ENCODE results near the gene NTM.
A peak's percentile ranks its signal among the peaks of the same experiment; 100 is the strongest.

The NTM gene

GRCh38 chr11:131764126-131764525 is 393.7 kb downstream of the NTM start:
- no peak overlapping the region for H3K4me3 ChIP-seq (ENCODE audit: low read length)
- no peak for TF ChIP-seq CTCF (conservative IDR thresholded peaks at IDR 0.05; ENCODE audit: low read depth, low read length)
- DNase-seq (ENCODE audit: low read depth): no peak

- no peak for TF ChIP-seq CTCF (conservative IDR thresholded peaks at IDR 0.05; ENCODE audit: low read depth, low read length)
- DNase-seq (ENCODE audit: low read depth): no peak
- H3K4me3 ChIP-seq (ENCODE audit: low read length): no peak overlapping the region
Measured at GRCh38 chr11:131764649-131765048, 394.2 kb downstream of the NTM start.

GRCh38 chr11:131766637-131767036 is 396.2 kb downstream of the NTM start:
- TF ChIP-seq CTCF (conservative IDR thresholded peaks at IDR 0.05; ENCODE audit: low read depth, low read length): no peak
- peak; percentile 69 for DNase-seq (ENCODE audit: low read depth)
- H3K4me3 ChIP-seq (ENCODE audit: low read length): no peak overlapping the region

- no peak for TF ChIP-seq CTCF (conservative IDR thresholded peaks at IDR 0.05; ENCODE audit: low read depth, low read length)
- no peak overlapping the region for H3K4me3 ChIP-seq (ENCODE audit: low read length)
- no peak for DNase-seq (ENCODE audit: low read depth)
Measured at GRCh38 chr11:131767421-131767820, 397.0 kb downstream of the NTM start.

GRCh38 chr11:131770801-131771200 is 400.4 kb downstream of the NTM start:
- no peak for TF ChIP-seq CTCF (conservative IDR thresholded peaks at IDR 0.05; ENCODE audit: low read depth, low read length)
- H3K4me3 ChIP-seq (ENCODE audit: low read length): no peak overlapping the region
- no peak for DNase-seq (ENCODE audit: low read depth)

GRCh38 chr11:131771471-131771870 is 401.1 kb downstream of the NTM start:
- DNase-seq (ENCODE audit: low read depth): no peak
- no peak overlapping the region for H3K4me3 ChIP-seq (ENCODE audit: low read length)
- no peak for TF ChIP-seq CTCF (conservative IDR thresholded peaks at IDR 0.05; ENCODE audit: low read depth, low read length)

GRCh38 chr11:131773626-131774025 is 403.2 kb downstream of the NTM start:
- H3K4me3 ChIP-seq (ENCODE audit: low read length): no peak overlapping the region
- DNase-seq (ENCODE audit: low read depth): no peak
- no peak for TF ChIP-seq CTCF (conservative IDR thresholded peaks at IDR 0.05; ENCODE audit: low read depth, low read length)
